ENCODE data around the gene PSTPIP2.
"Not testable (repeated sequence)": the region's sequence is repeated elsewhere in the genome, so short reads cannot be mapped to it uniquely, and the experiment has no call there.

Gene PSTPIP2

DNA sequence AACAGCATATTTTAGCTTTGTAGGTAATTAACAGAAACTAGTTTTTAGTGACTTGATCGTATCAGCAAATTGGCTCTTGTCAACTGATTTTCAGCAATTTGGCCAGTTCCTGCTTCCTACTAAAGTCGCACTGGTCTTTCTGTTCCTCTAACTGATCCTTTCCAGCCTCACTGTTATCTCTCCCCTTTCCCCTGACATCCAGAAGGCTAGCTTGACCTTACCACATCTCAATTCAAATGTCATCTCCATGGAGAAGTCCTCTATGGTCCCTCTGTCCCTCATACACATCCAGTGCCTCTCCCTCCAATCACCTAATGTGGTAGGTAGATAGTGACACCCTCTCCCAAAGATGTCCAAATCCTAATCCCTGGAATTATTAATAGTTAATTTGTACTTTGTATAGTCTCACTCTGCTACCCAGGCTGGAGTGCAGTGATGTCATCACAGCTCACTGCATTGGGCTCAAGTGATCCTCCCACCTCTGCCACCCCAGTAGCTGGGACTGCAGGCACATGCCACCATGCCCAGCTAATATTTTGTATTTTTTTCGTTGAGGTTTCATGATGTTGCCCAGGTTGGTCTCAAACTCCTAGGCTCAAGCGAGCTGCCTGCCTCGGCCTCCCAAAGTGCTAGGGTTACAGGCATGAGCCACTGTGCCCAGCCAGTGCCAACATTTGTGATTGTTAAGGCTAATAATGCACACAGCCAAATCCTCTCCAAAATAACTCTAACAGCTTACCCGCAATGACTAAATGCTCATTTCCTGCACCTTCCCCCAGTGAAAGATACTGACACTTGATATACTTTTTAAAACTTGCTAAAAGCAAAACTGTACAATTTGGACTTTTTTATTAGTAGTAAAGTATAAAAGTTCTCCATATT lies 16.9 kb downstream of the PSTPIP2 start:
- Mint-ChIP-seq H3K4me1 (peaks cover 5% of the 10 kb centered on the region), H3K9me3 (no peaks in the 10 kb centered on the region), H3K36me3 (ENCODE audit: low read depth) (no peaks in the 10 kb centered on the region), H3K4me3 (no peak overlapping the region), H3K27ac (no peak overlapping the region), H3K27me3 (ENCODE audit: low read depth, poor library complexity) (peaks cover 4% of the 10 kb centered on the region)
- TF ChIP-seq, protein P1, sequence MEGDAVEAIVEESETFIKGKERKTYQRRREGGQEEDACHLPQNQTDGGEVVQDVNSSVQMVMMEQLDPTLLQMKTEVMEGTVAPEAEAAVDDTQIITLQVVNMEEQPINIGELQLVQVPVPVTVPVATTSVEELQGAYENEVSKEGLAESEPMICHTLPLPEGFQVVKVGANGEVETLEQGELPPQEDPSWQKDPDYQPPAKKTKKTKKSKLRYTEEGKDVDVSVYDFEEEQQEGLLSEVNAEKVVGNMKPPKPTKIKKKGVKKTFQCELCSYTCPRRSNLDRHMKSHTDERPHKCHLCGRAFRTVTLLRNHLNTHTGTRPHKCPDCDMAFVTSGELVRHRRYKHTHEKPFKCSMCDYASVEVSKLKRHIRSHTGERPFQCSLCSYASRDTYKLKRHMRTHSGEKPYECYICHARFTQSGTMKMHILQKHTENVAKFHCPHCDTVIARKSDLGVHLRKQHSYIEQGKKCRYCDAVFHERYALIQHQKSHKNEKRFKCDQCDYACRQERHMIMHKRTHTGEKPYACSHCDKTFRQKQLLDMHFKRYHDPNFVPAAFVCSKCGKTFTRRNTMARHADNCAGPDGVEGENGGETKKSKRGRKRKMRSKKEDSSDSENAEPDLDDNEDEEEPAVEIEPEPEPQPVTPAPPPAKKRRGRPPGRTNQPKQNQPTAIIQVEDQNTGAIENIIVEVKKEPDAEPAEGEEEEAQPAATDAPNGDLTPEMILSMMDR (IDR thresholded peaks at IDR 0.05) = no peak
- DNase-seq = no peak

DNA sequence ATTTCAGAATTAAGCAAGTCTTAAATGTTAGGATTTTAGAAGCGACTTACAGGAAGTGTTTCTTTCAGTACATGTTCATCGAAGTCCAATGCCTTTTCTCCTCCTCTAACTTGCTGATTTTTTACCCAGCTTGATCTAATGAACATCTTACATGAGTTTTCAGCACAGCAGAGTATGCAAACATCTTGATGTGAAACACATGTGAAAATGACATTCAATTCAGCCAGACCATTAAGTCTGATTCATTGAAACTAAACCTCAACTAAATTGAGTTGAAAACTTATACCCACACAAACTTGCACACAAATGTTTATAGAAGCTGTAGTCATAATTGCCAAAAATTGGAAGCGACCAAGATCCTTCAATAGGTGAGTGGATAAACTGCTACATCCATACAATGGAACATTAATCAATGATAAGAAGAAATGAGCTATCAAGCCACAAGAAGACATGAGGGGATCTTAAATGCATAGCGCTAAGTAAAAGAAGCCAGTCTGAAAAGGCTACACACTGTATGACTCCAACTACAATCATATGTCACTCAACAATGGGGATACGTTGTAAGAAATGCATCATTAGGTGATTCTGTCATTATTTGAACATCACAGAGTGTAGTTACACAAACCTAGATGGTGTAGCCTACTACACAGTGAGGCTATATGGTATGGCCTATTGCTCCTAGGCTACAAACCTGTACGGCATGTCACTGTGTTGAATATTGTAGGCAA lies 18.5 kb downstream of the PSTPIP2 start:
- peaks cover 5% of the 10 kb centered on the region for H3K4me1 Mint-ChIP-seq
- H3K36me3 Mint-ChIP-seq (ENCODE audit: low read depth) = no peaks in the 10 kb centered on the region
- no peak for DNase-seq
- H3K27ac Mint-ChIP-seq = no peak overlapping the region
- H3K4me3 Mint-ChIP-seq = no peak overlapping the region
- peaks cover 4% of the 10 kb centered on the region for H3K27me3 Mint-ChIP-seq (ENCODE audit: low read depth, poor library complexity)
- TF ChIP-seq, protein P1 (IDR thresholded peaks at IDR 0.05) = no peak
- no peaks in the 10 kb centered on the region for H3K9me3 Mint-ChIP-seq

DNA sequence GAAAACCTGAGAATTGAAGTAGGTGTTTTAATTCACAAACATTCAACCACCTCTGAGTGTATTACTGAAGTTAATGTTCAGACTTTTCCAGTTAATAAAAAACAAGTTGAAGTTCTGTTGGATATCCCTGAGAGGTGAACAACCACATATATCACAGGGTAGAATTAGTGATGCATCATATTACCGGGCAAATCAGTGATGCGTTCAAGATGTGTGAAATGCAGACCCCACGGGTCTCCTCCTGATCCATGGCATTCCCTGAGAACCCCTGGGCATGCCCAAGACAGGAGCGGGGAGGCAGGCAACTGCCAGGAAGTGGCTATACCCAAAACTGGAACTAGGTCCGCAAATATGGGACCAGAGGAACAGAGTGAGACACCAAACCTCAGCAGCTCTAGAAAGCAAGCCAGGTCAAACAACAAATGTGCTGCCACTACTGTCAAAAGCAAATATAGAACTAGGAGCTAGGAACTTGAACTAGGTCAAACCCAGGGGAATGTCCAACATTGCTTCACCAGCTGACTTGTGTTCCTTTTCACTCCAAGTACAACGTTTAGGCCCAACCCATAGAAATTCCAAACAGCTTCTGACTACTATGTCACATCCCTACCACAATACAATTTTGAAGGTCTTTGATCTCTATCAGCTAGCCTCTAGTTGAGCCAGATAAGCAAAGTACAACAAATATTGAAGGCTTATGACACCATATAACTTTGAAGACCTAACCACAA lies 20.2 kb downstream of the PSTPIP2 start:
- H3K4me3 Mint-ChIP-seq = no peak overlapping the region
- no peaks in the 10 kb centered on the region for H3K36me3 Mint-ChIP-seq (ENCODE audit: low read depth)
- no peaks in the 10 kb centered on the region for H3K9me3 Mint-ChIP-seq
- TF ChIP-seq, protein P1 (IDR thresholded peaks at IDR 0.05) = no peak
- H3K4me1 Mint-ChIP-seq = peaks cover 5% of the 10 kb centered on the region
- DNase-seq = no peak
- H3K27me3 Mint-ChIP-seq (ENCODE audit: low read depth, poor library complexity) = peaks cover 4% of the 10 kb centered on the region
- H3K27ac Mint-ChIP-seq = no peak overlapping the region

DNA sequence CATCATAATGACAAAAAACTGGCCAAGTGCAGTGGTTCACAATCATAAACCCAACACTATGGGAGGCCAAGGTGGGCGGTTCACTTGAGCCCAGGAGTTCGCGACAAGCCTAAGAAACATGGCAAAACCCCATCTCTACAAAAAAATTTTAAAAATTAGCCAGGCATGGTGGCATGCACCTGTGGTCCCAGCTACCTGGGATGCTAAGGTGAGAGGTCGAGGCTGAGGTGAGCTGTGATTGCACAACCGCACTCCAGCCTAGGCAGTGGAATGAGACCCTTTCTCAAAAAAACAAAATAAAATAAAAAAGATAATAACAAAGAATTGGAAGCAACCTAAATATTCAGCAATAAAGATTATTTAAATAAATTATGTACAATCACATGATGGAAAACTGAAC lies 21.8 kb downstream of the PSTPIP2 start:
- Mint-ChIP-seq H3K27ac (no peak overlapping the region), H3K36me3 (ENCODE audit: low read depth) (no peaks in the 10 kb centered on the region)

DNA sequence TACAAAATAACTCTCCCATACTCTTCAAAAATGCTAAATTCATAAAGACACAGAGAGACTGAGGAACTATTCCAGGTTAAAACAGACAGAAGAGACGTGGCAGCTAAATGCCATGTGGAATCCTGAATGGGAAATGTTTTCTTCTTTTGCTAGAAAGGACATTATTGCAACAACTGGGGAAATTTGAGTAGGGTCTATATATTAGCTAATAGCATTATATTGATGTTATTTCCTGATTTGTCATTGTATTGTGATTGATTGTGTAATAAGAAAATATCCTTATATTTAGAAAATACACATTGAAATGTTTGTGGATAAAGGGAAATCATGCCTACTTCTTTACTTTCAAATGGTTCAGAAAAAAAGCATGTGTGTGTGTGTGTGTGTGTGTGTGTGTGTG lies 23.4 kb downstream of the PSTPIP2 start:
- Mint-ChIP-seq H3K27me3 (ENCODE audit: low read depth, poor library complexity) (peaks cover 4% of the 10 kb centered on the region), H3K36me3 (ENCODE audit: low read depth) (no peaks in the 10 kb centered on the region), H3K9me3 (peaks cover 5% of the 10 kb centered on the region), H3K4me1 (peaks cover 5% of the 10 kb centered on the region), H3K4me3 (no peak overlapping the region), H3K27ac (no peak overlapping the region)
- DNase-seq = no peak
- TF ChIP-seq, protein P1 (IDR thresholded peaks at IDR 0.05) = no peak

More for the DNA sequence above, 21.8 kb downstream of the PSTPIP2 start:
- H3K9me3 Mint-ChIP-seq = no peaks in the 10 kb centered on the region
- H3K4me1 Mint-ChIP-seq = peaks cover 5% of the 10 kb centered on the region
- no peak overlapping the region for H3K4me3 Mint-ChIP-seq
- TF ChIP-seq, protein P1 (IDR thresholded peaks at IDR 0.05) = no peak
- H3K27me3 Mint-ChIP-seq (ENCODE audit: low read depth, poor library complexity) = peaks cover 7% of the 10 kb centered on the region
- no peak for DNase-seq

DNA sequence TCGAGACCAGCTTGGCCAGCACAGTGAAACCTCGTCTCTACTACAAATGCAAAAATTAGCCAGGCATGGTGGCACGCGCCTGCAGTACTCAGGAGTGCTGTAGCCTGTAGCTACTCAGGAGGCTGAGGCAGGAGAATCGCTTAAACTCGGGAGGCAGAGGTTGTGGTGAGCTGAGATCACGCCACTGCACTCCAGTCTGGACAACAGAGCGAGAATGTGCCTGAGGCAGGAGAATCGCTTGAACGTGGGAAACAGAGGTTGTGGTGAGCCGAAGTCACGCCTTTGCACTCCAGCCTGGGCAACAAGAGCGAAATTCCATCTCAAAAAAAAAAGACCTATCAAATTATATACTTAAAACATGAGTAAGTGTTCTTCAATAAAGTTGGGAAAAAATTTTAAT lies 24.7 kb downstream of the PSTPIP2 start:
- H3K27me3 Mint-ChIP-seq (ENCODE audit: low read depth, poor library complexity); H3K27ac Mint-ChIP-seq; DNase-seq; H3K4me1 Mint-ChIP-seq; H3K4me3 Mint-ChIP-seq; H3K9me3 Mint-ChIP-seq; H3K36me3 Mint-ChIP-seq (ENCODE audit: low read depth): not testable (repeated sequence)
